Glutamatergic neuron (in vitro differentiated cells): ENCODE data around the gene PCYT2. TPM values are rescaled to one million over a fixed set of nuclear protein-coding genes. Genes with fewer than 3 reads are reported as not detected.
A peak's percentile ranks its signal among the peaks of the same experiment; 100 is the strongest.
"Not testable (repeated sequence)": the region's sequence is repeated elsewhere in the genome, so short reads cannot be mapped to it uniquely, and the experiment has no call there.

ENCODE experiments used
- DNase-seq: peaks from one replicate; pipeline ENCODE4 v3.0.0; 2022
- H3K27ac Mint-ChIP-seq: one replicate; pipeline ENCODE4 v1.8.0; 2020; ENCODE audit warnings: mild to moderate bottlenecking, mixed read lengths, inconsistent platforms; ENCODE audit not compliant: unreplicated experiment
- H3K27me3 Mint-ChIP-seq: one replicate; pipeline ENCODE4 v1.8.0; 2020; ENCODE audit warnings: mild to moderate bottlenecking, moderate library complexity, mixed read lengths, inconsistent platforms; ENCODE audit not compliant: unreplicated experiment
- H3K36me3 Mint-ChIP-seq: one replicate; pipeline ENCODE4 v1.8.0; 2020; ENCODE audit warnings: mild to moderate bottlenecking, mixed read lengths, inconsistent platforms; ENCODE audit not compliant: unreplicated experiment
- H3K4me1 Mint-ChIP-seq: one replicate; pipeline ENCODE4 v1.8.0; 2020; ENCODE audit warnings: mild to moderate bottlenecking, low read depth, mixed read lengths, inconsistent platforms; ENCODE audit not compliant: unreplicated experiment
- H3K4me3 Mint-ChIP-seq: one replicate; pipeline ENCODE4 v1.8.0; 2020; ENCODE audit warnings: mild to moderate bottlenecking, mixed read lengths, inconsistent platforms; ENCODE audit not compliant: unreplicated experiment
- H3K9me3 Mint-ChIP-seq: one replicate; pipeline ENCODE4 v1.8.0; 2020; ENCODE audit warnings: mild to moderate bottlenecking, moderate library complexity, mixed read lengths, inconsistent platforms; ENCODE audit not compliant: unreplicated experiment
- total RNA-seq: library from RNA; stranded (reverse); fragmentation: NEBNext Ultra II Directional; extraction: Animal tissue kit (Norgen Biotek cat#: 25700); gene quantifications from one replicate; pipeline ENCODE4 v1.2.1, GENCODE V29; 2021; ENCODE audit not compliant: unreplicated experiment
- TF ChIP-seq, protein P1 (sequence below): fragments of 200-600 bp; sonication (generic); IDR thresholded peaks from one replicate; pipeline ENCODE4 v1.5.0; 2021; ENCODE audit not compliant: partially characterized antibody, unreplicated experiment

The PCYT2 gene
- total RNA-seq, 1 donor from 2014 or later, result 63.0 TPM

DNA sequence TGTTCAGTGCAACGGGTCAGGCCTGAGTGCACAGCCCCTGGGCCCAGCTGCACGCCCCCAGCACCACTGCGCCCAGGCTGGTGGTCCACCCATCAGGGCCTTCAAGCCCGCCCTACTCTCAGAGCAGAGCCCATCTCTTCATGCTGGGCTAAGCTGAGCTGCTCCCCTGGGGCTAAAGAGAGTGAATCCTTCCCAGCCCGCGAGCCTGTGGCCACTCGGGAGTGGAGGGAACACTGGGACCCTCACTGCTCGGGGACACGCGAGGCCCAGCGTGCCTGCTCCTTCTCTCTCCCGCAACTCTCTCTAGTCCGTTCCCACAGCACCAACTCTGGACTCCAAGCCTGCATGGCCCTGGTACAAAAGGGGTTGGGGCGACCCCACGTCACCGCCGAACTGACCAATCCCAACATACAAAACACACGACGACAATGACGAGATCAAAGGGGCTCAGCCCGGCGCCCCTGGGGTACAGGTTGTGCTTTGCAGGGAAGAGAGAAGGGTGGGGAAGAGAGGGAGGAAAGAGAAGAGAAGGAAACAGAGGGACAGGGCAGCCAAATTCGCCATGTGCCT is 10.9 kb upstream of the PCYT2 start:
- TF ChIP-seq, protein P1, sequence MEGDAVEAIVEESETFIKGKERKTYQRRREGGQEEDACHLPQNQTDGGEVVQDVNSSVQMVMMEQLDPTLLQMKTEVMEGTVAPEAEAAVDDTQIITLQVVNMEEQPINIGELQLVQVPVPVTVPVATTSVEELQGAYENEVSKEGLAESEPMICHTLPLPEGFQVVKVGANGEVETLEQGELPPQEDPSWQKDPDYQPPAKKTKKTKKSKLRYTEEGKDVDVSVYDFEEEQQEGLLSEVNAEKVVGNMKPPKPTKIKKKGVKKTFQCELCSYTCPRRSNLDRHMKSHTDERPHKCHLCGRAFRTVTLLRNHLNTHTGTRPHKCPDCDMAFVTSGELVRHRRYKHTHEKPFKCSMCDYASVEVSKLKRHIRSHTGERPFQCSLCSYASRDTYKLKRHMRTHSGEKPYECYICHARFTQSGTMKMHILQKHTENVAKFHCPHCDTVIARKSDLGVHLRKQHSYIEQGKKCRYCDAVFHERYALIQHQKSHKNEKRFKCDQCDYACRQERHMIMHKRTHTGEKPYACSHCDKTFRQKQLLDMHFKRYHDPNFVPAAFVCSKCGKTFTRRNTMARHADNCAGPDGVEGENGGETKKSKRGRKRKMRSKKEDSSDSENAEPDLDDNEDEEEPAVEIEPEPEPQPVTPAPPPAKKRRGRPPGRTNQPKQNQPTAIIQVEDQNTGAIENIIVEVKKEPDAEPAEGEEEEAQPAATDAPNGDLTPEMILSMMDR, result no peak
- H3K4me1 Mint-ChIP-seq, result peaks cover 31% of the 10 kb centered on the region
- H3K4me3 Mint-ChIP-seq, result peak overlapping the region; percentile 30

DNA sequence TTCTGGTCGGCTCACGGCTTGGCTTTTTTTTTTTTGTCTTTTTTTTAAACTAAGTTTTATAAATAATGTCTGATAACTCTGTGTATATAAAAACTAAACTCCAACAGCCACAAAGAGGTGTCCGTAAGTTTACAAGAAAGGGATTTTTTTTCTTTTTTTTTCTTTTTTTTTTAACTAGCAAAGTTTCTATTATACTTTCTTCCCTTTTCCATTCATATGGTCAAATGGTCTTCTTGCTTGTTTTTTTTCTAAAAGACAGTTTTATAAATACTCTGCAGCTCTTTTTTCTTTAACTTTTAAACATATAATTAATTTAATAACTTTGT is 10.3 kb upstream of the PCYT2 start:
- no peak for DNase-seq
- peaks cover 34% of the 10 kb centered on the region for H3K4me1 Mint-ChIP-seq
- no peak overlapping the region for H3K4me3 Mint-ChIP-seq
- H3K36me3 Mint-ChIP-seq, result peaks cover 5% of the 10 kb centered on the region
- peaks cover 7% of the 10 kb centered on the region for H3K27me3 Mint-ChIP-seq
- H3K9me3 Mint-ChIP-seq, result peaks cover 9% of the 10 kb centered on the region
- H3K27ac Mint-ChIP-seq, result no peak overlapping the region
- TF ChIP-seq, protein P1, result no peak

More for the DNA sequence above, 10.9 kb upstream of the PCYT2 start:
- H3K27me3 Mint-ChIP-seq, result peaks cover 8% of the 10 kb centered on the region
- no peak overlapping the region for H3K27ac Mint-ChIP-seq
- H3K9me3 Mint-ChIP-seq, result peaks cover 10% of the 10 kb centered on the region
- peaks cover 5% of the 10 kb centered on the region for H3K36me3 Mint-ChIP-seq
- no peak for DNase-seq

DNA sequence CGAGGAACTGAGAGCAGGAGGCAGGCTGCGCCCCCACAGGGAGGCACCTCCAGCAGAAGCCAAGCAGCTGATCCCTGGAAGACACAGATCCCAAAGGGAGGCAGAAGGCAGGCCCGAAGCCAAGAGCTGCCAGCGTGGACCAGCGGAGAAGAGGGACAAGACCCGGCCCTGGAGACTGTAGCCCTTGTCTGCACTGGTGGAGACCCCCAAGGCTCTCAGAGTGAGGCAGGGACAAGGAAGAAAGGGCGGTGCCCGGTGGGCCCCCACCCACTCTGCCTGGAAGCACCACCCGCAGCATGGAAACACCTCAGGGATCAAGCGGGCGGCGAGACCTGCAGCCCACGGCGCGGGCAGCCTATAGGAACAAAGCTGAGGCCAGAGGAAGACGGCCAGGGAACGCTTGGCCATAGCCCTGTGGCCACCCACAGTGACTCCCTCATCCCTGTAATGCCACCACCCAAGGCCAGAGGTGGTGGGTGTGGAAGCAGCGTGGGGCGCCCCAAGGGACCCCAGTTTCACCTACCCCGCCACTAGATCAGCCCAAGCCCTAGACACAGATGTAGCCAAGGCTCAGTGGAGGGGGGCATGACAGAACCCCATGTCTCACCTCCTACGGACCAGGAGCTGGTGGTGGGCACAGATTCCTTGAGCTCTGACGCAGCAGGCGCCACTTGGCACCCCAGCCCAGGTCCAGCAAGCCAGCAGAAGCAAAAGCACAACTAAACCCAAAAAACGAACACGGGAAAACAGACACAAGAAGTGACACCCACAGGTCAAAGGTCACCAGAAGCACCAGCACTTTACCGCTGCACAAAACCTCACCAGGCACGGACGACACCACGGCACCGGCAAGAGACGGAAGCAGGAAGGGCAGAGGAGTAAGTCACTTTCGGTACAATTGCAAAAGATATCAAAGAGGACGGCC is 9.7 kb upstream of the PCYT2 start:
- no peak for DNase-seq
- Mint-ChIP-seq H3K36me3 (peaks cover 5% of the 10 kb centered on the region), H3K4me3 (peak overlapping the region; percentile 72), H3K27me3 (peaks cover 4% of the 10 kb centered on the region), H3K27ac (no peak overlapping the region), H3K9me3 (peaks cover 4% of the 10 kb centered on the region), H3K4me1 (peaks cover 28% of the 10 kb centered on the region)
- TF ChIP-seq, protein P1, result no peak

DNA sequence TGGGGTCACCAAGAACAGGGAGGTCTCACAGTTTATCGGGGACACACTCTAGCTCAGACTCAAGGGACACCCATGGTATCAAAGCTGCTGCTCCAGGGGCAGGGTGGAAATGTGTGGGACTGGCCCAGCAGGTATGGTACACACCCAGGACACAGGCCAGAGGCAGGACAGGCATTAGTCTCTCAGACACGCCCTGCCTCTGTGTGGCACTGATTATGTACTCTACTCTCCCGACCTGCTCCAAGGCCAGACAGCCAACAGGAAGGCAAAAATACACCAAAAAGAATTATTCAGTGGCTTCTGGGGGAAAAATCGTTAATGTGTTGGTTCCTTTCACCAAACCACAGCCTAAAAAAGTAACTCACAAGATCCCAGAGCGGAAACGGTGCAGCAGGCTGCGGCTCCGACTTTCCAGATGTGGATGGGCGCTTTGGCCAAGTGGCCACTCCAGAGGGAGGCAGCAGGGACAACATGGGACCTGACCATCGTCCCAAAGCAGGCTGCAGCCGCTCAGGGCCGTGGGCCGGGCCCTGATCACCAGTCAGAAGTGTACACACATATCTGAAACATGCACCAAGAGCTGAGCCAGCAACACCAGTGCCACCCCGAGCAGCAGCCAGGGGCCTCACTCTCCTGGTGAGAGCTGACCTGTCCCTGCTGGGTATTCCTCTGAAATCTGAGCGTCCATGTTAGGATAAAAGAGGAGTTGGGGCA is 7.8 kb upstream of the PCYT2 start:
- Mint-ChIP-seq H3K9me3 (peaks cover 2% of the 10 kb centered on the region), H3K4me1 (peaks cover 20% of the 10 kb centered on the region), H3K27me3 (peaks cover 4% of the 10 kb centered on the region), H3K36me3 (peaks cover 5% of the 10 kb centered on the region), H3K4me3 (no peak overlapping the region), H3K27ac (peak overlapping the region; percentile 15)
- TF ChIP-seq, protein P1, result no peak
- DNase-seq, result no peak

DNA sequence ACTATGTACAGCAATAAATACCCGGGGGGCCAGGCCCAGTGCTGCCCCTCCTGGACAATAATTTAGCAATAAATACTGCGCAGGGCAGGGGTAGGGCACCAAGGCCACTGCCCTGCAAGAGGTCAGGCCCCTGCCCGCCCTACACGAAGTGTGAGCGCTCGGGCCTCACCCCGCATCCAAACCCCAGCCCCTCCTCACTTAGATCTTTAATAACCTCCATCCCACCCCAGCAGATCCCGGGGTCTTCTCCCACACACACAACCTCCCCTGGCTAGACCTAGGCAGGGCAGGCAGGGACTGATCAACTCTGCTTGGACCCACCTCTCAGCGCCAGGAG is 7.1 kb upstream of the PCYT2 start:
- not testable (repeated sequence) for H3K9me3 Mint-ChIP-seq, H3K36me3 Mint-ChIP-seq, H3K27me3 Mint-ChIP-seq, DNase-seq
- Mint-ChIP-seq H3K4me3 (peak overlapping the region; percentile 75), H3K4me1 (peaks cover 19% of the 10 kb centered on the region), H3K27ac (peak overlapping the region; percentile 48)
- TF ChIP-seq, protein P1, result peak; percentile 13
